Endothelial cell of umbilical vein (primary cell): ENCODE results near the gene FAM120B. TPM values are rescaled to one million over a fixed set of nuclear protein-coding genes. Genes with fewer than 3 reads are reported as not detected.

Experiments used
- BruUV-seq: library from RNA; stranded (reverse); fragments of 400-500 nt; replicated peaks from 2 replicates; lab custom pipeline; 2021; lab: Mats Ljungman, UMichigan
- CTCF ChIA-PET: fragments of 300-600, 350-600 bp; sonication (Branson Sonifier 250); formaldehyde crosslinking; loops from one replicate; lab custom pipeline; 2021; ENCODE audit warnings: antibody characterized with exemption, inconsistent platforms; lab: Charles Lee
- POLR2A ChIA-PET: fragments of 300-600, 350-600 bp; sonication (Branson Sonifier 250); formaldehyde crosslinking; loops from one replicate; lab custom pipeline; 2021; ENCODE audit warnings: antibody characterized with exemption, inconsistent platforms; lab: Charles Lee
- DNase-seq: peaks from one replicate; pipeline ENCODE4 v3.0.0-alpha.2; 2011; ENCODE audit warnings: low read depth, low spot score
- FAIRE-seq: peaks from 2 replicates; lab custom pipeline; 2011; peaks lifted over from hg19 to GRCh38; lab: Jason Lieb, UNC
- H2AFZ ChIP-seq: 2 replicates; pipeline ENCODE4 v1.6.0; 2012; ENCODE audit warnings: low read depth, low read length, control low read depth, inconsistent platforms
- H3K27ac ChIP-seq: 2 replicates; pipeline ENCODE4 v1.5.1; 2011; ENCODE audit warnings: low read depth, mild to moderate bottlenecking, control low read depth, low read length, moderate library complexity; ENCODE audit not compliant: insufficient read depth
- H3K27me3 ChIP-seq, 2 experiments: 2 replicates each; pipeline versions ENCODE4 v1.6.0 to v1.6.1; 2011; ENCODE audit warnings: low read length in 2 of 2, mixed read lengths in 1 of 2; ENCODE audit not compliant: control insufficient read depth in 2 of 2, insufficient read depth in 2 of 2
- H3K36me3 ChIP-seq, 2 experiments: 2 replicates in 1 of 2; 3 replicates in 1 of 2; pipeline ENCODE4 v1.5.1; 2011; ENCODE audit warnings: low read length in 2 of 2, mild to moderate bottlenecking in 1 of 2, moderate library complexity in 1 of 2; ENCODE audit not compliant: control insufficient read depth in 2 of 2, insufficient read depth in 2 of 2; ENCODE audit errors: extremely low read depth in 1 of 2
- H3K4me1 ChIP-seq: 3 replicates; pipeline ENCODE4 v1.5.1; 2011; ENCODE audit warnings: mild to moderate bottlenecking, low read length; ENCODE audit not compliant: control insufficient read depth, insufficient read depth; ENCODE audit errors: extremely low read depth
- H3K4me2 ChIP-seq: 2 replicates; pipeline ENCODE4 v1.6.1; 2011; ENCODE audit warnings: low read length, control low read depth, mixed read lengths; ENCODE audit not compliant: insufficient read depth
- H3K4me3 ChIP-seq, 3 experiments: fragments of 200-600 bp in 1 of 3; sonication (generic), shearing (Covaris generic) in 1 of 3; replicated peaks in 1 of 3; 2 replicates each; pipeline ENCODE4 v1.5.1; 2011 to 2016; ENCODE audit warnings: control low read depth in 3 of 3, low read length in 3 of 3, mild to moderate bottlenecking in 2 of 3, inconsistent platforms in 1 of 3, low read depth in 1 of 3, moderate library complexity in 1 of 3; ENCODE audit not compliant: insufficient read depth in 1 of 3
- H3K79me2 ChIP-seq: 2 replicates; pipeline ENCODE4 v1.6.0; 2012; ENCODE audit warnings: low read length, inconsistent platforms; ENCODE audit not compliant: control insufficient read depth, insufficient read depth
- H3K9ac ChIP-seq: replicated peaks from 2 replicates; pipeline ENCODE3; 2011; ENCODE audit warnings: low read length, control low read depth; ENCODE audit not compliant: insufficient read depth; ENCODE audit errors: extremely low read depth
- H3K9me1 ChIP-seq: replicated peaks from 3 replicates; pipeline ENCODE4 v1.6.0; 2011; ENCODE audit warnings: mild to moderate bottlenecking, low read length; ENCODE audit not compliant: control insufficient read depth, insufficient read depth; ENCODE audit errors: extremely low read depth
- H3K9me3 ChIP-seq: replicated peaks from 2 replicates; pipeline ENCODE4 v1.5.1; 2012; ENCODE audit warnings: low read length, inconsistent platforms; ENCODE audit not compliant: control insufficient read depth, insufficient read depth
- H4K20me1 ChIP-seq: replicated peaks from 2 replicates; pipeline ENCODE3; 2011; ENCODE audit warnings: mild to moderate bottlenecking, low read length; ENCODE audit not compliant: control insufficient read depth, insufficient read depth; ENCODE audit errors: extremely low read depth
- CTCF ChIP-seq, 2 donors: IDR thresholded peaks; 1 replicate in 1 of 2; 2 replicates in 1 of 2; pipeline ENCODE4 v1.5.1; 2011; ENCODE audit warnings: low read length in 2 of 2, mild to moderate bottlenecking in 2 of 2, moderate library complexity in 2 of 2, control low read depth in 1 of 2, inconsistent platforms in 1 of 2, low read depth in 1 of 2; ENCODE audit not compliant: insufficient read depth in 1 of 2; ENCODE audit errors: extremely low read depth in 1 of 2
- EZH2 ChIP-seq: IDR thresholded peaks from 2 replicates; pipeline ENCODE4 v1.6.1; 2012; ENCODE audit warnings: borderline replicate concordance, low read depth, mild to moderate bottlenecking, moderate library complexity, low read length, inconsistent platforms; ENCODE audit not compliant: severe bottlenecking
- FOS ChIP-seq: IDR thresholded peaks from 2 replicates; pipeline ENCODE4 v1.6.1; 2011; ENCODE audit warnings: mild to moderate bottlenecking, low read length, moderate library complexity, borderline replicate concordance; ENCODE audit not compliant: insufficient read depth
- GATA2 ChIP-seq: IDR thresholded peaks from 2 replicates; pipeline ENCODE4 v1.7.0; 2011; ENCODE audit warnings: low read depth, mild to moderate bottlenecking, moderate library complexity, mixed read lengths, low read length; ENCODE audit not compliant: insufficient read length, insufficient read depth
- JUN ChIP-seq: IDR thresholded peaks from 2 replicates; pipeline ENCODE4 v1.6.1; 2011; ENCODE audit warnings: borderline replicate concordance, low read depth; ENCODE audit not compliant: insufficient read length, insufficient read depth
- MYC ChIP-seq: IDR thresholded peaks from one replicate; pipeline ENCODE4 v1.6.1; 2011; ENCODE audit warnings: mild to moderate bottlenecking, low read depth, low read length
- POLR2A ChIP-seq: IDR thresholded peaks from 2 replicates; pipeline ENCODE4 v1.6.1; 2012; ENCODE audit warnings: low read depth, mild to moderate bottlenecking, control low read depth, low read length
- POLR2AphosphoS5 ChIP-seq: IDR thresholded peaks from 2 replicates; pipeline ENCODE4 v1.6.1; 2012; ENCODE audit warnings: low read depth, mild to moderate bottlenecking, control low read depth, low read length, moderate library complexity; ENCODE audit not compliant: insufficient read depth
- dilution Hi-C: fragments of 300-500 bp; cut with MboI; formaldehyde crosslinking; loops from one replicate; pipeline ENCODE4 v1.15.0; 2019; ENCODE audit warnings: low sequenced_read_pairs; ENCODE audit not compliant: extremely low pct_ligation_motif_present
- intact Hi-C: fragments of 100-400 bp; cut with micrococcal nuclease; formaldehyde crosslinking; loops from one replicate; pipeline ENCODE4 v1.10.0; 2022
- polyA plus RNA-seq, 4 experiments: library from polyadenylated mRNA; depleted of rRNA in 3 of 4; stranded (reverse) in 3 of 4; unstranded in 1 of 4; fragments of >200 nt; gene quantifications; 2 replicates each; pipeline versions ENCODE4 v1.2.1 to v1.2.3, GENCODE V29; 2011 to 2012; ENCODE audit warnings: missing spikeins in 1 of 4
- total RNA-seq: library from RNA; stranded (reverse); gene quantifications from 2 replicates; pipeline ENCODE4 v1.2.3, GENCODE V29; 2021

The FAM120B gene
- total and polyA plus RNA-seq, 2 donors (not counting 3 experiments of a cell fraction or from before 2014, with no cell fraction given), result 10.8 to 28.2 TPM

GRCh38 chr6:170421921-170422320, 115.4 kb downstream of the FAM120B start:
- intact Hi-C loops, result no loop called here
- dilution Hi-C loops, result no loop called here

More at GRCh38 chr6:170421921-170422320, 115.4 kb downstream of the FAM120B start:
- H3K27me3 ChIP-seq, result peaks cover 0 to 3% of the 10 kb centered on the region in 2 experiments
- no peak overlapping the region for H3K4me2 ChIP-seq
- no peak overlapping the region for H3K4me3 ChIP-seq
- H3K27ac ChIP-seq, result no peak overlapping the region
- TF ChIP-seq JUN (no peak), POLR2A (no peak), GATA2 (no peak), POLR2AphosphoS5 (no peak), FOS (no peak), EZH2 (no peak), CTCF (IDR thresholded peaks at IDR 0.05; ENCODE audit: extremely low read depth in 1 of 2, insufficient read depth in 1 of 2, low read depth in 1 of 2, low read length in 2 of 2) (no peak), MYC (no peak)
- FAIRE-seq, result no peak
- H3K9me1 ChIP-seq, result no peaks in the 10 kb centered on the region
- no peaks in the 10 kb centered on the region for H3K9me3 ChIP-seq
- no peaks in the 10 kb centered on the region for H4K20me1 ChIP-seq
- no peaks in the 10 kb centered on the region for H3K79me2 ChIP-seq
- no TSS peak for BruUV-seq
- POLR2A ChIA-PET, result no interaction called here
- H2AFZ ChIP-seq, result no peak overlapping the region
- CTCF ChIA-PET, result no interaction called here
- H3K36me3 ChIP-seq, result no peaks in the 10 kb centered on the region
- no peaks in the 10 kb centered on the region for H3K4me1 ChIP-seq
- no peak overlapping the region for H3K9ac ChIP-seq
- no peak for DNase-seq
